22Rv1 (cell line): ENCODE results near the gene CDKAL1.

Experiments used
- ZFX ChIP-seq: fragments of 450-650 bp; IDR thresholded peaks from 2 replicates; pipeline ENCODE4 v1.6.1; 2017; ENCODE audit warnings: antibody characterized with exemption, borderline replicate concordance
- TF ChIP-seq, protein P1 (sequence below): fragments of 450-650 bp; IDR thresholded peaks from 2 replicates; pipeline ENCODE4 v1.5.1; 2017; ENCODE audit warnings: mild to moderate bottlenecking

DNA sequence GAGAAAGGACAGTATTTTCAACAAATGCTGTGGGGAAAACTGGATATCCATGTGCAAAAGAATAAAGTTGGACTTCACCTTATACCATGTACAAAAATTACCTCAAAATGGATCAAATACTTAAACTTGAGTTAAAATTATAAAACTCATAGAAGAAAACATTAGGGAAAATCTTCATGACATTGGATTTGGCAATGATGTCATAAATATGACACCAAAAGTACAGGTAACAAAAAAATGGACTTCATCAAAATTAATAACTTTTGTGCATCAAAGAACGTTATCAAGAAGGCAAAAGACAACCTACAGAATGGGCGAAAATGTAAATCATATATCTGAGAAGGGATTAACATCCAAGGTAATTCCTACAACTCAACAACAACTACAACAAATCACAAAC, 704.0 kb downstream of the CDKAL1 start:
- TF ChIP-seq ZFX: no peak
- TF ChIP-seq, protein P1, sequence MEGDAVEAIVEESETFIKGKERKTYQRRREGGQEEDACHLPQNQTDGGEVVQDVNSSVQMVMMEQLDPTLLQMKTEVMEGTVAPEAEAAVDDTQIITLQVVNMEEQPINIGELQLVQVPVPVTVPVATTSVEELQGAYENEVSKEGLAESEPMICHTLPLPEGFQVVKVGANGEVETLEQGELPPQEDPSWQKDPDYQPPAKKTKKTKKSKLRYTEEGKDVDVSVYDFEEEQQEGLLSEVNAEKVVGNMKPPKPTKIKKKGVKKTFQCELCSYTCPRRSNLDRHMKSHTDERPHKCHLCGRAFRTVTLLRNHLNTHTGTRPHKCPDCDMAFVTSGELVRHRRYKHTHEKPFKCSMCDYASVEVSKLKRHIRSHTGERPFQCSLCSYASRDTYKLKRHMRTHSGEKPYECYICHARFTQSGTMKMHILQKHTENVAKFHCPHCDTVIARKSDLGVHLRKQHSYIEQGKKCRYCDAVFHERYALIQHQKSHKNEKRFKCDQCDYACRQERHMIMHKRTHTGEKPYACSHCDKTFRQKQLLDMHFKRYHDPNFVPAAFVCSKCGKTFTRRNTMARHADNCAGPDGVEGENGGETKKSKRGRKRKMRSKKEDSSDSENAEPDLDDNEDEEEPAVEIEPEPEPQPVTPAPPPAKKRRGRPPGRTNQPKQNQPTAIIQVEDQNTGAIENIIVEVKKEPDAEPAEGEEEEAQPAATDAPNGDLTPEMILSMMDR: no peak
